GM18499 (cell line): Measurements from ENCODE around the gene KCNJ13.
"Not testable (repeated sequence)": the region's sequence is repeated elsewhere in the genome, so short reads cannot be mapped to it uniquely, and the experiment has no call there.

Experiments
- ATAC-seq: cut with Tn5 transposase; IDR thresholded peaks from one replicate; pipeline ENCODE4 v1.9.1; 2021; ENCODE audit warnings: moderate number of reproducible peaks; ENCODE audit not compliant: insufficient read depth, unreplicated experiment

KCNJ13 gene

GRCh38 chr2:232771870-232772269 lies 4.5 kb downstream of the KCNJ13 start:
- no peak for ATAC-seq

- ATAC-seq, result no peak
Observed at GRCh38 chr2:232770207-232770606, 6.2 kb downstream of the KCNJ13 start.

GRCh38 chr2:232767866-232768265 lies 8.5 kb downstream of the KCNJ13 start:
- no peak for ATAC-seq

- ATAC-seq, result no peak
Observed at GRCh38 chr2:232761301-232761907, 15.0 kb downstream of the KCNJ13 start.

GRCh38 chr2:232757905-232758304 lies 18.5 kb downstream of the KCNJ13 start:
- no peak for ATAC-seq

- no peak for ATAC-seq
Observed at GRCh38 chr2:232750135-232750671, 26.2 kb downstream of the KCNJ13 start.

- no peak for ATAC-seq
Observed at GRCh38 chr2:232749331-232749730, 27.0 kb downstream of the KCNJ13 start.

GRCh38 chr2:232748038-232748437 lies 28.3 kb downstream of the KCNJ13 start:
- no peak for ATAC-seq

- no peak for ATAC-seq
Observed at GRCh38 chr2:232744963-232745362, 31.4 kb downstream of the KCNJ13 start.

GRCh38 chr2:232741972-232742371 lies 34.4 kb downstream of the KCNJ13 start:
- ATAC-seq, result no peak

GRCh38 chr2:232741294-232741693 lies 35.1 kb downstream of the KCNJ13 start:
- no peak for ATAC-seq

GRCh38 chr2:232731470-232731869 lies 44.9 kb downstream of the KCNJ13 start:
- no peak for ATAC-seq

- no peak for ATAC-seq
Observed at GRCh38 chr2:232728785-232729184, 47.6 kb downstream of the KCNJ13 start.

- no peak for ATAC-seq
Observed at GRCh38 chr2:232723027-232723426, 53.3 kb downstream of the KCNJ13 start.

GRCh38 chr2:232721882-232722281 lies 54.5 kb downstream of the KCNJ13 start:
- no peak for ATAC-seq

GRCh38 chr2:232721261-232721660 lies 55.1 kb downstream of the KCNJ13 start:
- ATAC-seq, result no peak

- not testable (repeated sequence) for ATAC-seq
Observed at GRCh38 chr2:232720056-232720455, 56.3 kb downstream of the KCNJ13 start.
